ENCODE measurements around the gene CCBE1.

CCBE1 gene

GRCh38 chr18:59562751-59563150 is 134.5 kb downstream of the CCBE1 start:
- TF ChIP-seq TCF12 (IDR thresholded peaks at IDR 0.05; ENCODE audit: low read depth) (no peak), NFIC (IDR thresholded peaks at IDR 0.05) (no peak), REST (IDR thresholded peaks at IDR 0.05; ENCODE audit: low read depth) (no peak), EGR1 (IDR thresholded peaks at IDR 0.05) (no peak), USF1 (IDR thresholded peaks at IDR 0.05) (no peak), CEBPB (IDR thresholded peaks at IDR 0.05) (no peak), EP300 (IDR thresholded peaks at IDR 0.05; ENCODE audit: borderline replicate concordance) (no peak), RAD21 (IDR thresholded peaks at IDR 0.05; ENCODE audit: low read depth) (no peak), CREB1 (IDR thresholded peaks at IDR 0.05; ENCODE audit: low read depth) (no peak)

GRCh38 chr18:59561612-59562011 is 135.6 kb downstream of the CCBE1 start:
- TF ChIP-seq TCF12 (IDR thresholded peaks at IDR 0.05; ENCODE audit: low read depth) (no peak), EP300 (IDR thresholded peaks at IDR 0.05; ENCODE audit: borderline replicate concordance) (no peak), CEBPB (IDR thresholded peaks at IDR 0.05) (no peak), TEAD4 (IDR thresholded peaks at IDR 0.05) (no peak), EGR1 (IDR thresholded peaks at IDR 0.05) (no peak), YY1 (IDR thresholded peaks at IDR 0.05; ENCODE audit: low read depth) (no peak), MAX (IDR thresholded peaks at IDR 0.05) (no peak), REST (IDR thresholded peaks at IDR 0.05; ENCODE audit: low read depth) (no peak), FOXM1 (IDR thresholded peaks at IDR 0.05; ENCODE audit: borderline replicate concordance, low read depth) (no peak), RAD21 (IDR thresholded peaks at IDR 0.05; ENCODE audit: low read depth) (no peak), TAF1 (IDR thresholded peaks at IDR 0.05; ENCODE audit: low read depth) (no peak), CREB1 (IDR thresholded peaks at IDR 0.05; ENCODE audit: low read depth) (no peak), ZBTB7A (IDR thresholded peaks at IDR 0.05; ENCODE audit: low read depth) (no peak), USF1 (IDR thresholded peaks at IDR 0.05) (no peak), NFIC (IDR thresholded peaks at IDR 0.05) (no peak)

- TF ChIP-seq TCF12 (IDR thresholded peaks at IDR 0.05; ENCODE audit: low read depth) (no peak), FOXM1 (IDR thresholded peaks at IDR 0.05; ENCODE audit: borderline replicate concordance, low read depth) (no peak), RAD21 (IDR thresholded peaks at IDR 0.05; ENCODE audit: low read depth) (no peak), YY1 (IDR thresholded peaks at IDR 0.05; ENCODE audit: low read depth) (no peak), CREB1 (IDR thresholded peaks at IDR 0.05; ENCODE audit: low read depth) (no peak)
Observed at GRCh38 chr18:59560556-59560955, 136.7 kb downstream of the CCBE1 start.

- TF ChIP-seq YY1 (IDR thresholded peaks at IDR 0.05; ENCODE audit: low read depth): no peak
- TF ChIP-seq CEBPB (IDR thresholded peaks at IDR 0.05): no peak
- no peak for TF ChIP-seq REST (IDR thresholded peaks at IDR 0.05; ENCODE audit: low read depth)
- TF ChIP-seq TAF1 (IDR thresholded peaks at IDR 0.05; ENCODE audit: low read depth): no peak
- no peak for TF ChIP-seq TCF12 (IDR thresholded peaks at IDR 0.05; ENCODE audit: low read depth)
- no peak for TF ChIP-seq ZBTB7A (IDR thresholded peaks at IDR 0.05; ENCODE audit: low read depth)
- no peak for TF ChIP-seq RAD21 (IDR thresholded peaks at IDR 0.05; ENCODE audit: low read depth)
- TF ChIP-seq NFIC (IDR thresholded peaks at IDR 0.05): no peak
- no peak for TF ChIP-seq FOXM1 (IDR thresholded peaks at IDR 0.05; ENCODE audit: borderline replicate concordance, low read depth)
- TF ChIP-seq CREB1 (IDR thresholded peaks at IDR 0.05; ENCODE audit: low read depth): no peak
- no peak for TF ChIP-seq TEAD4 (IDR thresholded peaks at IDR 0.05)
- no peak for TF ChIP-seq MAX (IDR thresholded peaks at IDR 0.05)
- no peak for TF ChIP-seq USF1 (IDR thresholded peaks at IDR 0.05)
- no peak for TF ChIP-seq EGR1 (IDR thresholded peaks at IDR 0.05)
- no peak for TF ChIP-seq EP300 (IDR thresholded peaks at IDR 0.05; ENCODE audit: borderline replicate concordance)
Observed at GRCh38 chr18:59559528-59559927, 137.7 kb downstream of the CCBE1 start.

Measured in Ishikawa (cell line).